Measurements from ENCODE around the gene TCERG1. TPM values are rescaled to one million over a fixed set of nuclear protein-coding genes. Genes with fewer than 3 reads are reported as not detected.
A peak's percentile ranks its signal among the peaks of the same experiment; 100 is the strongest.

Gene TCERG1
- total and polyA plus RNA-seq, 9 of the 15 experiments (the other 6 are each of a cell fraction or from before 2014, with no cell fraction given), result 50.3 to 148 (median 119) TPM

DNA sequence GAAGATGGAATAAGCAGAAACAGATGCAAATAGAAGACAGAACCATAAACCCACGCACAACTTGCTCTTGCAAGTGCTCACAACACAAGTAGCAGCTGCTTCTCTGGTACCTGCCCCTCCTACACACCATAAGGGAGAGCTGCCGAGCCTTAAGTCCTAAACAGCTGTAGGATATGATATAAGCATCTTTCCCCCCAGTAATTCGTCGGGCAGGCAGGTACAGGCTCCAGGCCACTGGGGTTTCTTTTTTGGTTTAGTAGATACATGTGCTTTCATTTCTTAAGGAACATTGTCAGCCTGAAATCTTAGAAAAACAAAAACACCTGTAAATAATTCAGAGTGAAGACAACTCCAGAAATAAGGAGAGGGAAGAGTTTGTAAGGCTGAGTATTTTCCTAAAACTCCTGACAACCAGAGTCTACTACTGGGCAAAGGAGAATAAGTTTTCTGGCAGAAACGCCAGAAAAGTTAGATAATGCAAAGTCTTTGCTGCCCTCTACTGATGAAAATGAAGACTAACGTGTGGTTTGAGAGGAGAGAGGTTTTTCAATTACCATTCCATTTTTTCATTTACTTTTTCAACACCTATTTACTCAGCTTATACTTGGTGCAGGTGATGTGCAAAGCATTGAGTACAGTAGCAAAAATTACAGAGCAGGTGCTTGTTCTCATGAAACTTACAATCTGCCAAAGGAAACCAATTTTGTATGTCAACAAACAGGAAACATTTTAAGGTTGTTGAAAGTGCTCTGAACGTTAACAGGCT, 20.1 kb upstream of the TCERG1 start (continued):
- TF ChIP-seq, protein P1, sequence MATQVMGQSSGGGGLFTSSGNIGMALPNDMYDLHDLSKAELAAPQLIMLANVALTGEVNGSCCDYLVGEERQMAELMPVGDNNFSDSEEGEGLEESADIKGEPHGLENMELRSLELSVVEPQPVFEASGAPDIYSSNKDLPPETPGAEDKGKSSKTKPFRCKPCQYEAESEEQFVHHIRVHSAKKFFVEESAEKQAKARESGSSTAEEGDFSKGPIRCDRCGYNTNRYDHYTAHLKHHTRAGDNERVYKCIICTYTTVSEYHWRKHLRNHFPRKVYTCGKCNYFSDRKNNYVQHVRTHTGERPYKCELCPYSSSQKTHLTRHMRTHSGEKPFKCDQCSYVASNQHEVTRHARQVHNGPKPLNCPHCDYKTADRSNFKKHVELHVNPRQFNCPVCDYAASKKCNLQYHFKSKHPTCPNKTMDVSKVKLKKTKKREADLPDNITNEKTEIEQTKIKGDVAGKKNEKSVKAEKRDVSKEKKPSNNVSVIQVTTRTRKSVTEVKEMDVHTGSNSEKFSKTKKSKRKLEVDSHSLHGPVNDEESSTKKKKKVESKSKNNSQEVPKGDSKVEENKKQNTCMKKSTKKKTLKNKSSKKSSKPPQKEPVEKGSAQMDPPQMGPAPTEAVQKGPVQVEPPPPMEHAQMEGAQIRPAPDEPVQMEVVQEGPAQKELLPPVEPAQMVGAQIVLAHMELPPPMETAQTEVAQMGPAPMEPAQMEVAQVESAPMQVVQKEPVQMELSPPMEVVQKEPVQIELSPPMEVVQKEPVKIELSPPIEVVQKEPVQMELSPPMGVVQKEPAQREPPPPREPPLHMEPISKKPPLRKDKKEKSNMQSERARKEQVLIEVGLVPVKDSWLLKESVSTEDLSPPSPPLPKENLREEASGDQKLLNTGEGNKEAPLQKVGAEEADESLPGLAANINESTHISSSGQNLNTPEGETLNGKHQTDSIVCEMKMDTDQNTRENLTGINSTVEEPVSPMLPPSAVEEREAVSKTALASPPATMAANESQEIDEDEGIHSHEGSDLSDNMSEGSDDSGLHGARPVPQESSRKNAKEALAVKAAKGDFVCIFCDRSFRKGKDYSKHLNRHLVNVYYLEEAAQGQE (IDR thresholded peaks at IDR 0.05; ENCODE audit: borderline replicate concordance), result peak; percentile 55; the same call in 1 of the 2 replicates
- TF ChIP-seq, protein P1 (CRISPR knock-in tag; IDR thresholded peaks at IDR 0.05; ENCODE audit: low read depth), result no peak
- TF ChIP-seq RAD21 (CRISPR knock-in tag; conservative IDR thresholded peaks at IDR 0.05 in 1 of 2, IDR thresholded peaks at IDR 0.05 in 1 of 2) (peak; percentile 80 to 89), SMC3 (conservative IDR thresholded peaks at IDR 0.05; ENCODE audit: insufficient read depth, low read depth, low read length) (peak; percentile 33; the same call in 1 of the 2 replicates), HIVEP1 (CRISPR knock-in tag; IDR thresholded peaks at IDR 0.05) (no peak)
- TF ChIP-seq, protein P2, sequence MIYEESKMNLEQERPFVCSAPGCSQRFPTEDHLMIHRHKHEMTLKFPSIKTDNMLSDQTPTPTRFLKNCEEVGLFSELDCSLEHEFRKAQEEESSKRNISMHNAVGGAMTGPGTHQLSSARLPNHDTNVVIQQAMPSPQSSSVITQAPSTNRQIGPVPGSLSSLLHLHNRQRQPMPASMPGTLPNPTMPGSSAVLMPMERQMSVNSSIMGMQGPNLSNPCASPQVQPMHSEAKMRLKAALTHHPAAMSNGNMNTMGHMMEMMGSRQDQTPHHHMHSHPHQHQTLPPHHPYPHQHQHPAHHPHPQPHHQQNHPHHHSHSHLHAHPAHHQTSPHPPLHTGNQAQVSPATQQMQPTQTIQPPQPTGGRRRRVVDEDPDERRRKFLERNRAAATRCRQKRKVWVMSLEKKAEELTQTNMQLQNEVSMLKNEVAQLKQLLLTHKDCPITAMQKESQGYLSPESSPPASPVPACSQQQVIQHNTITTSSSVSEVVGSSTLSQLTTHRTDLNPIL (CRISPR knock-in tag; IDR thresholded peaks at IDR 0.05), result no peak
- TF ChIP-seq, protein P3, sequence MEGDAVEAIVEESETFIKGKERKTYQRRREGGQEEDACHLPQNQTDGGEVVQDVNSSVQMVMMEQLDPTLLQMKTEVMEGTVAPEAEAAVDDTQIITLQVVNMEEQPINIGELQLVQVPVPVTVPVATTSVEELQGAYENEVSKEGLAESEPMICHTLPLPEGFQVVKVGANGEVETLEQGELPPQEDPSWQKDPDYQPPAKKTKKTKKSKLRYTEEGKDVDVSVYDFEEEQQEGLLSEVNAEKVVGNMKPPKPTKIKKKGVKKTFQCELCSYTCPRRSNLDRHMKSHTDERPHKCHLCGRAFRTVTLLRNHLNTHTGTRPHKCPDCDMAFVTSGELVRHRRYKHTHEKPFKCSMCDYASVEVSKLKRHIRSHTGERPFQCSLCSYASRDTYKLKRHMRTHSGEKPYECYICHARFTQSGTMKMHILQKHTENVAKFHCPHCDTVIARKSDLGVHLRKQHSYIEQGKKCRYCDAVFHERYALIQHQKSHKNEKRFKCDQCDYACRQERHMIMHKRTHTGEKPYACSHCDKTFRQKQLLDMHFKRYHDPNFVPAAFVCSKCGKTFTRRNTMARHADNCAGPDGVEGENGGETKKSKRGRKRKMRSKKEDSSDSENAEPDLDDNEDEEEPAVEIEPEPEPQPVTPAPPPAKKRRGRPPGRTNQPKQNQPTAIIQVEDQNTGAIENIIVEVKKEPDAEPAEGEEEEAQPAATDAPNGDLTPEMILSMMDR (IDR thresholded peaks at IDR 0.05 in 2 of 3, conservative IDR thresholded peaks at IDR 0.05 in 1 of 3; ENCODE audit: insufficient read depth in 2 of 3, low read depth in 1 of 3, low read length in 3 of 3), result peak; percentile 46 to 79 (median 70); a peak in 5 of 6 replicates
